Tibial nerve (tissue), 4 donors: ENCODE results near the gene NDUFA6. TPM values are rescaled to one million over a fixed set of nuclear protein-coding genes. Genes with fewer than 3 reads are reported as not detected.

Source experiments
- DNase-seq, 2 donors: peaks; one replicate each; pipeline ENCODE4 v3.0.0-alpha.2; 2019; ENCODE audit warnings: low spot score in 2 of 2
- H3K27ac ChIP-seq, 4 donors: fragments of 200-600 bp; sonication (generic) in 3 of 4; one replicate each; pipeline ENCODE4 v1.5.1; 2017 to 2019; ENCODE audit warnings: mild to moderate bottlenecking in 1 of 4
- H3K27me3 ChIP-seq, 2 donors: fragments of 200-600 bp; sonication (generic) in 1 of 2; one replicate each; pipeline versions ENCODE4 v1.5.1 to v1.6.0; 2017 to 2019
- H3K36me3 ChIP-seq, 3 donors: fragments of 200-600 bp; sonication (generic); one replicate each; pipeline ENCODE4 v1.5.1; 2018 to 2019
- H3K4me1 ChIP-seq, 4 donors: fragments of 200-600 bp; sonication (generic) in 3 of 4; one replicate each; pipeline ENCODE4 v1.5.1; 2017 to 2019
- H3K4me3 ChIP-seq, 4 donors: fragments of 200-600 bp; sonication (generic) in 3 of 4; one replicate each; pipeline ENCODE4 v1.5.1; 2017 to 2019; ENCODE audit warnings: mild to moderate bottlenecking in 1 of 4, moderate library complexity in 1 of 4
- H3K9me3 ChIP-seq, 4 donors: fragments of 200-600 bp; sonication (generic) in 3 of 4; one replicate each; pipeline ENCODE4 v1.5.1; 2017 to 2019
- EP300 ChIP-seq, 2 donors: sonication (generic); formaldehyde crosslinking; IDR thresholded peaks; one replicate each; pipeline ENCODE4 v1.6.1; 2017; ENCODE audit warnings: antibody characterized with exemption in 2 of 2, mild to moderate bottlenecking in 1 of 2
- POLR2A ChIP-seq, 2 donors: fragments of 450-650 bp; IDR thresholded peaks; one replicate each; pipeline ENCODE4 v1.6.1; 2017; ENCODE audit warnings: antibody characterized with exemption in 2 of 2, mild to moderate bottlenecking in 2 of 2, moderate library complexity in 2 of 2
- WGBS, 2 donors: methylation state at CpG; one replicate each; pipeline ENCODE4 v1.1.5; 2018; 5-methylcytosine and 5-hydroxymethylcytosine counted together
- total RNA-seq, 4 donors: library from RNA; depleted of rRNA; stranded (reverse); fragments of >200 nt; gene quantifications; one replicate each; pipeline ENCODE4 v1.1.0, GENCODE V29; 2016
- TF ChIP-seq, protein P1 (sequence below), 5 experiments: fragments of 200-600 bp in 3 of 5; fragments of 450-650 bp in 2 of 5; sonication (generic) in 3 of 5; IDR thresholded peaks; one replicate each; pipeline ENCODE4 v1.5.1; 2016 to 2019; ENCODE audit warnings: antibody characterized with exemption in 5 of 5, mild to moderate bottlenecking in 3 of 5, moderate library complexity in 2 of 5

Gene NDUFA6
- total RNA-seq, 4 donors from 2014 or later = 28.2 to 54.6 (median 44.9) TPM

DNA sequence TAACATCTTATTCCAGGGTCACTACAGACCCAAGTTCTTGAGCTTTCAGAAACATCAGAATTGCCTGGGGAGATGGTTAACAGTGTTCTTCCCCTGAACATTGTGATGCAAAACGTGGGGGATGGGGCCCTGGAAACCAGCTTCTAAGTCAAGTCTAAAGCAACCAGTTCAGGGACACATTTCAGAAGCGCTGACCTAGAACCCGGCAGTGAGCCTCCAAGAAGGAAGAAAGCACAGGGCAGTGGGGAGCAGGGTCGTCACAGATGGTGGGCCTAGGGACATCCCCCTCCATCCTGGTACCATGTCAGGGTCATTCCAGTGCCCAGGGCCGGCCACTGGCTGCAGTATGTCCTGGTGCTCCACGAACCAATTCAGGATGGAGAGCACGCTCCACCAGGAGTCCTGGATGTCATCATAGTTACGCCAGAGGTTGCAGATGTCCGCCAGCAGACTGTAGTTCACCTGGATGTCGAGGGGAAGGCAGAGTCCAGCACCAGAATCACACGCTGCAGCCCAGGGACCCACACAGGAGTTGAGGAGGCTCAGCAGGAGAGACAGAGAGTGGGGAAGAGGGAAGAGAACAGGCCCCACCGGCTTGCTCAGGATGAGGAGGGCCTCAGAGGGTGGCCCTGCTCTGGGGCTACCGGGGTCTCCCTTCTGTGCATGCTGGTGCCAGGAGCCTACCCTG, 25.0 kb downstream of the NDUFA6 start:
- Histone ChIP-seq H3K36me3 (peaks cover 0 to 80% (median 14%) of the 10 kb centered on the region in 3 donors), H3K27me3 (no peaks in the 10 kb centered on the region), H3K27ac (no peak overlapping the region), H3K9me3 (no peaks in the 10 kb centered on the region), H3K4me1 (peaks cover 0 to 14% (median 9%) of the 10 kb centered on the region in 4 donors), H3K4me3 (no peak overlapping the region)
- 81 to 84% methylated on average over 11 to 13 of the region's 13 CpGs for WGBS, 2 donors
- no peak for DNase-seq
- TF ChIP-seq, protein P1, sequence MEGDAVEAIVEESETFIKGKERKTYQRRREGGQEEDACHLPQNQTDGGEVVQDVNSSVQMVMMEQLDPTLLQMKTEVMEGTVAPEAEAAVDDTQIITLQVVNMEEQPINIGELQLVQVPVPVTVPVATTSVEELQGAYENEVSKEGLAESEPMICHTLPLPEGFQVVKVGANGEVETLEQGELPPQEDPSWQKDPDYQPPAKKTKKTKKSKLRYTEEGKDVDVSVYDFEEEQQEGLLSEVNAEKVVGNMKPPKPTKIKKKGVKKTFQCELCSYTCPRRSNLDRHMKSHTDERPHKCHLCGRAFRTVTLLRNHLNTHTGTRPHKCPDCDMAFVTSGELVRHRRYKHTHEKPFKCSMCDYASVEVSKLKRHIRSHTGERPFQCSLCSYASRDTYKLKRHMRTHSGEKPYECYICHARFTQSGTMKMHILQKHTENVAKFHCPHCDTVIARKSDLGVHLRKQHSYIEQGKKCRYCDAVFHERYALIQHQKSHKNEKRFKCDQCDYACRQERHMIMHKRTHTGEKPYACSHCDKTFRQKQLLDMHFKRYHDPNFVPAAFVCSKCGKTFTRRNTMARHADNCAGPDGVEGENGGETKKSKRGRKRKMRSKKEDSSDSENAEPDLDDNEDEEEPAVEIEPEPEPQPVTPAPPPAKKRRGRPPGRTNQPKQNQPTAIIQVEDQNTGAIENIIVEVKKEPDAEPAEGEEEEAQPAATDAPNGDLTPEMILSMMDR (IDR thresholded peaks at IDR 0.05) = no peak

DNA sequence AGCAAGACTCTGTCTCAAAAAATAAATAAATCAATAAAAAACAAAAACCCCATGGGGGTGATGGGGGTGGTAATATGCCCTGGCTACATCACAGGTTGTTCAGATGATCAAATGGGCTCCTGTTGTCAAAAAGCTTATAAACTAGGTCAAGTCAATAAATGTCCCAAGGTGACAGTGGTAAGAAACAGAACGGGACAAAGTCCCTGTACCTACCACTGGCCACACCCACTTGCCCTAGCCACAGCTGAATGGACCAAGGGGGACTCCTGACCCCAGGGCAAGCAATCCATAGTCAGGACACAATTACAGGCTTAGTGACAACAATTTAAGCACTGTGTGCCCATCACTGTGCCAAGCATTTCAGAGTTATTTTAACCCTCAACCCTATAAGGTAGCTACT, 25.9 kb downstream of the NDUFA6 start:
- no peak overlapping the region for H3K4me3 ChIP-seq
- TF ChIP-seq, protein P1 (IDR thresholded peaks at IDR 0.05) = no peak
- TF ChIP-seq EP300 (IDR thresholded peaks at IDR 0.05) (no peak), POLR2A (IDR thresholded peaks at IDR 0.05) (no peak)
- peaks cover 0 to 90% (median 14%) of the 10 kb centered on the region in 3 donors for H3K36me3 ChIP-seq
- no peaks in the 10 kb centered on the region for H3K9me3 ChIP-seq
- no peaks in the 10 kb centered on the region for H3K27me3 ChIP-seq
- peaks cover 0 to 8% (median 5%) of the 10 kb centered on the region in 4 donors for H3K4me1 ChIP-seq
- no peak overlapping the region for H3K27ac ChIP-seq
- 75 to 92% methylated on average over 1 of the region's 1 CpG for WGBS, 2 donors
- DNase-seq = no peak

DNA sequence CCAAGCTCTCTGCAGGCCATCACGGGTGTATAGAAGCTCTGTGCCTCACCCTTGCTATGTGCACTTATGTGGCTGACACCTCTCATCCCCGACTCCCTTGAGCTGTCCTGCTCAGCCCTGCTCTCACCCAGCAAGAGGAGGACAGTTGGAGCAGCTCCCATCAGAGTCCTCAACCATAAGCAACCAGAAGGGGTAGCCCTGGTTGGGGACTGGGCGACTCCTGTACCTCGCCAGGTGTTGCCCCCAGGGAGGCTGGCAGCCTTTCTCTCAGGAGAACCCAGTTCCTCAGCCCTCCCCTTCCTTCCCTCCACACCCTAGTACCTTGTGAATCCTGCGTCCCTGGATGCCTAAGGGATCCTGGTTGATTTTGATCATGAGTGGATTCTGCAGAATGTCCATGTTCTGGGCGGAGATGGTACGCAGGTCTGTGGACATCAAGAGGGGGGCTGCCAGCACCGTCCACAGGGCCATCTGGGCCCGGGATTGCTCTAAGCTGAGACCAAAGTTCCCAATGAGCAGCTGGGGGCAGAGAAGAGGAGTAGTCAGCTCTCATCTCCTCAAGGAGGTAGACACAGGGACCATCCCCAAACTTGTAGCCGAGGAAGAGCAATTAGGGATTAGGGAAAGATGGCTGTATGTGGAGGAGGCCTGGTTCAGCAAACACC, 27.9 kb downstream of the NDUFA6 start:
- TF ChIP-seq, protein P1 (IDR thresholded peaks at IDR 0.05) = no peak
- TF ChIP-seq POLR2A (IDR thresholded peaks at IDR 0.05) (no peak), EP300 (IDR thresholded peaks at IDR 0.05) (no peak)
- Histone ChIP-seq H3K27ac (no peak overlapping the region), H3K9me3 (no peaks in the 10 kb centered on the region), H3K4me1 (no peaks in the 10 kb centered on the region), H3K4me3 (no peak overlapping the region), H3K27me3 (no peaks in the 10 kb centered on the region), H3K36me3 (peaks cover 0 to 98% (median 14%) of the 10 kb centered on the region in 3 donors)
- WGBS, 2 donors = 96% methylated on average over 10 of the region's 10 CpGs
- DNase-seq = no peak

DNA sequence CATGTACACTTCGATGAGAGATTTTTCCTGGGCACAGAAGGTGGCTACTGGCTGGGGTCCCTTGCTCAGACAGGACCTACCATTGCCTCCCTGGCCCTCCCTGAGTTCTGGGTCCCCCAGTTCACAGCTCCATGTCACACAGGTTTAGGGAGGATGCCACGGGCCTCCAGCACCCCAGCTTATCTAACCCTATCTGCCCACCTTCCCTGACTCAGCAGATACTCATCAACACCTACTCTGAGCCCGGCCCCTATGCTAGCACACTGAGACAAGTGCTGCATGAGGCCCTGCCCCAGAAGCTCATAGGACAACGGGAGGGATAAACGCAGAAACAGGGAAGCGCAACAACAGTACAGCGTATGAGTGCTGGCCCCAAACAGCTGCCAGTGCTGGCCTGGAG, 29.5 kb downstream of the NDUFA6 start:
- Histone ChIP-seq H3K4me3 (no peak overlapping the region), H3K27ac (no peak overlapping the region), H3K36me3 (peaks cover 0 to 91% (median 7%) of the 10 kb centered on the region in 3 donors), H3K9me3 (peaks cover 0 to 14% (median 6%) of the 10 kb centered on the region in 4 donors), H3K27me3 (no peaks in the 10 kb centered on the region), H3K4me1 (no peaks in the 10 kb centered on the region)
- no peak for TF ChIP-seq POLR2A (IDR thresholded peaks at IDR 0.05)
- TF ChIP-seq, protein P1 (IDR thresholded peaks at IDR 0.05) = no peak
- TF ChIP-seq EP300 (IDR thresholded peaks at IDR 0.05) = no peak
- WGBS, 2 donors = 91 to 98% methylated on average over 7 of the region's 7 CpGs
- no peak for DNase-seq

DNA sequence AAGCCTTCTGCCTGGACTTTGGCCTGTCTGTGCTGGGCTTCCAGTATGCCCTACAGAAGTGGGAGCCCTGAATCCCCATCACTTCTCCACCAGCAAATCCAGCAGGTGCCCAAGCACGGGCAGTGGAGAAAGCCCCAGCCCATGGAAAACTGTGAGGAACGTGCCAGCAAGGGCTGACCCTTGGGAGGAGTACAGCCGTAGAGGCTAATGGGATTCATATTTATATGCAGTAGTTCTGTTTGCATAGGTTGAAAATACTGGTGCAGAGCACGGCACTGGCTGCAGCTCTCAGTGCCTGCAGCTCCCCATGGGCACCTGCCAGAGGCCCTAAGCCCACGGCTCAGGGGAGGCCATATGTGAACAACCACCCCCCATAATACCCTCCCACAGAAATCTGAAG, 30.1 kb downstream of the NDUFA6 start:
- no peak for DNase-seq
- no peaks in the 10 kb centered on the region for H3K27me3 ChIP-seq
- no peaks in the 10 kb centered on the region for H3K4me1 ChIP-seq
- no peak overlapping the region for H3K4me3 ChIP-seq
- H3K27ac ChIP-seq = no peak overlapping the region
- H3K9me3 ChIP-seq = peaks cover 0 to 15% (median 6%) of the 10 kb centered on the region in 4 donors
- TF ChIP-seq POLR2A (IDR thresholded peaks at IDR 0.05) = no peak
- no peak for TF ChIP-seq EP300 (IDR thresholded peaks at IDR 0.05)
- TF ChIP-seq, protein P1 (IDR thresholded peaks at IDR 0.05) = no peak
- WGBS, 2 donors = 87 to 100% methylated on average over 3 to 5 of the region's 5 CpGs
- peaks cover 0 to 86% (median 7%) of the 10 kb centered on the region in 3 donors for H3K36me3 ChIP-seq
